H9 (cell line): ENCODE results near the gene ALDH1L1. TPM values are rescaled to one million over a fixed set of nuclear protein-coding genes. Genes with fewer than 3 reads are reported as not detected.

Experiments
- DNase-seq: peaks from one replicate; pipeline ENCODE4 v3.0.0-alpha.2; 2017
- H2AFZ ChIP-seq: one replicate; pipeline ENCODE4 v1.6.1; 2013; ENCODE audit warnings: mild to moderate bottlenecking, low read length, control low read depth, moderate library complexity
- H2AK5ac ChIP-seq: 2 replicates; pipeline ENCODE4 v1.6.1; 2013; ENCODE audit warnings: low read length, control low read depth, mixed read lengths; ENCODE audit not compliant: insufficient read length
- H2BK120ac ChIP-seq: one replicate; pipeline ENCODE4 v1.6.1; 2013; ENCODE audit warnings: low read depth, mild to moderate bottlenecking, low read length, control low read depth, inconsistent platforms; ENCODE audit not compliant: poor library complexity, severe bottlenecking
- H2BK12ac ChIP-seq: 2 replicates; pipeline ENCODE4 v1.6.1; 2013; ENCODE audit warnings: low read length, control low read depth, mixed read lengths, low read depth; ENCODE audit not compliant: insufficient read length
- H2BK15ac ChIP-seq: 2 replicates; pipeline ENCODE4 v1.6.1; 2013; ENCODE audit warnings: low read depth, low read length, control low read depth
- H2BK20ac ChIP-seq: one replicate; pipeline ENCODE4 v1.6.1; 2013; ENCODE audit warnings: low read depth, mild to moderate bottlenecking, low read length, control low read depth, inconsistent platforms; ENCODE audit not compliant: poor library complexity, severe bottlenecking
- H2BK5ac ChIP-seq: 2 replicates; pipeline ENCODE4 v1.6.1; 2013; ENCODE audit warnings: low read length, control low read depth, mixed read lengths; ENCODE audit not compliant: insufficient read length
- H3K14ac ChIP-seq: 2 replicates; pipeline ENCODE4 v1.6.1; 2013; ENCODE audit warnings: low read length, control low read depth; ENCODE audit not compliant: insufficient read depth
- H3K18ac ChIP-seq: 2 replicates; pipeline ENCODE4 v1.6.1; 2013; ENCODE audit warnings: low read depth, mild to moderate bottlenecking, mixed read lengths, low read length, control low read depth; ENCODE audit not compliant: insufficient read length
- H3K23ac ChIP-seq: 2 replicates; pipeline ENCODE4 v1.6.1; 2013; ENCODE audit warnings: low read length, control low read depth, mixed read lengths, low read depth; ENCODE audit not compliant: insufficient read length
- H3K23me2 ChIP-seq: 2 replicates; pipeline ENCODE4 v1.6.1; 2013; ENCODE audit warnings: low read depth, mild to moderate bottlenecking, mixed read lengths, low read length, control low read depth; ENCODE audit not compliant: insufficient read length, poor library complexity, severe bottlenecking
- H3K27ac ChIP-seq: 2 replicates; pipeline ENCODE4 v1.5.1; 2013; ENCODE audit warnings: low read length, control low read depth, mixed read lengths, low read depth; ENCODE audit not compliant: insufficient read length
- H3K27me3 ChIP-seq: 2 replicates; pipeline ENCODE4 v1.6.1; 2013; ENCODE audit warnings: low read length, control low read depth, inconsistent platforms; ENCODE audit not compliant: insufficient read depth
- H3K4ac ChIP-seq: 2 replicates; pipeline ENCODE4 v1.6.1; 2013; ENCODE audit warnings: low read depth, mild to moderate bottlenecking, control low read depth, inconsistent platforms, low read length, moderate library complexity
- H3K4me1 ChIP-seq: 2 replicates; pipeline ENCODE4 v1.6.1; 2013; ENCODE audit warnings: low read length, control low read depth, inconsistent platforms; ENCODE audit not compliant: insufficient read depth
- H3K4me2 ChIP-seq: 2 replicates; pipeline ENCODE4 v1.6.1; 2013; ENCODE audit warnings: low read length, control low read depth, mixed read lengths; ENCODE audit not compliant: insufficient read length, insufficient read depth
- H3K56ac ChIP-seq: 2 replicates; pipeline ENCODE4 v1.6.1; 2013; ENCODE audit warnings: low read depth, mild to moderate bottlenecking, mixed read lengths, low read length, control low read depth; ENCODE audit not compliant: insufficient read length
- H3K79me1 ChIP-seq: 2 replicates; pipeline ENCODE4 v1.6.1; 2013; ENCODE audit warnings: low read depth, mild to moderate bottlenecking, moderate library complexity, low read length, control low read depth, inconsistent platforms; ENCODE audit not compliant: insufficient read depth, poor library complexity, severe bottlenecking
- H3K79me2 ChIP-seq: 2 replicates; pipeline ENCODE4 v1.6.1; 2013; ENCODE audit warnings: low read length, control low read depth, inconsistent platforms; ENCODE audit not compliant: insufficient read depth
- H3K9ac ChIP-seq: 2 replicates; pipeline ENCODE4 v1.6.1; 2013; ENCODE audit warnings: low read length, control low read depth, mixed read lengths; ENCODE audit not compliant: insufficient read length; ENCODE audit errors: extremely low read depth
- H3K9me3 ChIP-seq: one replicate; pipeline ENCODE4 v1.6.1; 2013; ENCODE audit warnings: low read depth, low read length, inconsistent platforms; ENCODE audit not compliant: control insufficient read depth
- H3T11ph ChIP-seq: one replicate; pipeline ENCODE4 v1.6.1; 2013; ENCODE audit warnings: mild to moderate bottlenecking, low read length, control low read depth, inconsistent platforms
- H4K20me1 ChIP-seq: one replicate; pipeline ENCODE4 v1.6.1; 2013; ENCODE audit not compliant: control insufficient read depth, insufficient read length, insufficient read depth
- H4K5ac ChIP-seq: 2 replicates; pipeline ENCODE4 v1.6.1; 2013; ENCODE audit warnings: low read depth, mild to moderate bottlenecking, mixed read lengths, low read length, control low read depth; ENCODE audit not compliant: insufficient read length
- H4K8ac ChIP-seq: replicated peaks from 2 replicates; pipeline ENCODE4 v1.6.1; 2013; ENCODE audit warnings: low read length, control low read depth, mixed read lengths, low read depth; ENCODE audit not compliant: insufficient read length
- H4K91ac ChIP-seq: 2 replicates; pipeline ENCODE4 v1.6.1; 2013; ENCODE audit warnings: low read depth, mild to moderate bottlenecking, moderate library complexity, mixed read lengths, low read length, control low read depth; ENCODE audit not compliant: insufficient read length
- H3K27ac Mint-ChIP-seq, 3 experiments: 2 replicates in 2 of 3; 3 replicates in 1 of 3; pipeline ENCODE4 v1.8.0; 2020 to 2021; ENCODE audit warnings: mixed read lengths in 3 of 3, mild to moderate bottlenecking in 1 of 3, moderate library complexity in 1 of 3
- H3K27me3 Mint-ChIP-seq: 2 replicates; pipeline ENCODE4 v1.8.0; 2021; ENCODE audit warnings: low read depth, mild to moderate bottlenecking, moderate library complexity, mixed read lengths
- H3K36me3 Mint-ChIP-seq, 3 experiments: 2 replicates in 2 of 3; 3 replicates in 1 of 3; pipeline ENCODE4 v1.8.0; 2020 to 2021; ENCODE audit warnings: low read depth in 3 of 3, mixed read lengths in 3 of 3; ENCODE audit not compliant: insufficient read depth in 1 of 3
- H3K4me1 Mint-ChIP-seq, 2 experiments: 2 replicates each; pipeline ENCODE4 v1.8.0; 2020; ENCODE audit warnings: mixed read lengths in 2 of 2
- H3K4me3 Mint-ChIP-seq, 2 experiments: 2 replicates in 1 of 2; 3 replicates in 1 of 2; pipeline ENCODE4 v1.8.0; 2020 to 2021; ENCODE audit warnings: mild to moderate bottlenecking in 2 of 2, mixed read lengths in 2 of 2, moderate library complexity in 1 of 2
- H3K9me3 Mint-ChIP-seq, 2 experiments: 2 replicates in 1 of 2; 3 replicates in 1 of 2; pipeline ENCODE4 v1.8.0; 2020; ENCODE audit warnings: mild to moderate bottlenecking in 2 of 2, mixed read lengths in 2 of 2, moderate library complexity in 1 of 2
- CTCF ChIP-seq: fragments of 200-600 bp; sonication (generic); conservative IDR thresholded peaks from 3 replicates; pipeline ENCODE4 v1.8.0; 2021; ENCODE audit warnings: antibody characterized with exemption, mild to moderate bottlenecking
- WGBS: extraction: QIAGEN DNeasy Blood & Tissue Kit; methylation state at CpG from one replicate; pipeline ENCODE4 v1.1.7; 2013; ENCODE audit warnings: missing lambda C conversion rate, low lambda C conversion rate, mixed read lengths; ENCODE audit not compliant: insufficient read length; ENCODE audit errors: extremely low coverage; 5-methylcytosine and 5-hydroxymethylcytosine counted together
- total RNA-seq: library from RNA; stranded (reverse); gene quantifications from 2 replicates; pipeline ENCODE4 v1.2.1, GENCODE V29; 2021

Gene ALDH1L1
- total RNA-seq, 1 experiment from 2014 or later, result 0.90 TPM

- H3K4me1 ChIP-seq, result no peaks in the 10 kb centered on the region
- H3K27ac ChIP-seq, result no peak overlapping the region
- no peaks in the 10 kb centered on the region for H3K9me3 ChIP-seq
- H2BK12ac ChIP-seq, result no peak overlapping the region
- no peaks in the 10 kb centered on the region for H3K23me2 ChIP-seq
- no peaks in the 10 kb centered on the region; a peak in 1 of 5 replicates for H3K9me3 Mint-ChIP-seq
- no peaks in the 10 kb centered on the region for H3K27me3 ChIP-seq
- no peak overlapping the region for H3K14ac ChIP-seq
- no peak overlapping the region for H3K9ac ChIP-seq
- H3K4ac ChIP-seq, result no peak overlapping the region
- no peak overlapping the region for H3T11ph ChIP-seq
- H2BK15ac ChIP-seq, result no peak overlapping the region
- no peak overlapping the region for H4K8ac ChIP-seq
- 0 out of 4 replicates have a peak, but pooled peaks cover 0 to 6% of the 10 kb centered on the region in 2 experiments for H3K4me1 Mint-ChIP-seq
- no peaks in the 10 kb centered on the region for H3K79me2 ChIP-seq
- no peak for TF ChIP-seq CTCF
- no peak overlapping the region for H2AK5ac ChIP-seq
- H3K23ac ChIP-seq, result no peak overlapping the region
- no peak for DNase-seq
- H3K18ac ChIP-seq, result no peak overlapping the region
- no peak overlapping the region for H2BK5ac ChIP-seq
- H3K36me3 Mint-ChIP-seq, result peaks cover 0 to 5% (median 2%) of the 10 kb centered on the region in 3 experiments; a peak in 2 of 7 replicates
- H2AFZ ChIP-seq, result no peak overlapping the region
- WGBS, result no CpG with 5 or more reads among the region's 8 CpGs
- no peak overlapping the region for H3K27ac Mint-ChIP-seq
- H4K5ac ChIP-seq, result no peak overlapping the region
- H4K91ac ChIP-seq, result no peak overlapping the region
- H3K4me2 ChIP-seq, result no peak overlapping the region
- H2BK20ac ChIP-seq, result no peak overlapping the region
- no peaks in the 10 kb centered on the region for H3K79me1 ChIP-seq
- no peak overlapping the region for H3K56ac ChIP-seq
- H3K27me3 Mint-ChIP-seq, result peaks cover 9% of the 10 kb centered on the region
- no peak overlapping the region for H3K4me3 Mint-ChIP-seq
- H4K20me1 ChIP-seq, result no peaks in the 10 kb centered on the region
- no peak overlapping the region for H2BK120ac ChIP-seq
Observed at GRCh38 chr3:126156468-126156867, 23.9 kb downstream of the ALDH1L1 start.
